KOPT-K1 (cell line): ENCODE results near the gene NTPCR.

Source experiments
- H3K27ac ChIP-seq: fragments of 200-600 bp; sonication (generic); 2 replicates; pipeline ENCODE4 v1.5.1; 2016; ENCODE audit warnings: antibody characterized with exemption, mild to moderate bottlenecking, low read depth, low read length; ENCODE audit not compliant: poor library complexity, severe bottlenecking
- H3K36me3 ChIP-seq: fragments of 200-600 bp; sonication (generic); 2 replicates; pipeline ENCODE4 v1.5.1; 2017; ENCODE audit warnings: antibody characterized with exemption, mild to moderate bottlenecking, low read length, moderate library complexity; ENCODE audit not compliant: insufficient read depth
- H3K9me3 ChIP-seq: fragments of 200-600 bp; sonication (generic); 2 replicates; pipeline ENCODE4 v1.5.1; 2017; ENCODE audit warnings: antibody characterized with exemption, low read length, mild to moderate bottlenecking; ENCODE audit not compliant: insufficient read depth, poor library complexity, severe bottlenecking

NTPCR gene

DNA sequence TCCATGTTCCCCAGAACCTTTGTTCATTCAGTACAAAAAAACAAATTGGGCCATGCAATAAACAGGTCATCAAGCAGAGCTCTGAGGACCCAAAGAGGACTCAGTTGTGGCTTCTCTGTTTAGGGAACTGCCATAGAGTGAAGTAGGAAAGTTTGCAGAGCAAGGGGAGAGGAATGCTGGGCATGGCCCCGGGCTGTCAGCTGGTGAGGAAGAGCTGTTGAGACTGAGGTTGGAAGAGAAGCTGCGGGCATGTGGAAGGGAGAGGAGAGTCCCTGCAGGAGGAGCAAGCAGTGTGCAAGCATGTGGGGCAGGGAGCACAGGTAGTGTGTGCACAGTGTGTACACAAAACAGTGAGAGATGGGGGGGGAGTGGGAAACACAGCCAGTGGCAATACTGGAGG, 71.8 kb downstream of the NTPCR start:
- Histone ChIP-seq H3K27ac (no peak overlapping the region), H3K9me3 (no peaks in the 10 kb centered on the region), H3K36me3 (no peaks in the 10 kb centered on the region)

DNA sequence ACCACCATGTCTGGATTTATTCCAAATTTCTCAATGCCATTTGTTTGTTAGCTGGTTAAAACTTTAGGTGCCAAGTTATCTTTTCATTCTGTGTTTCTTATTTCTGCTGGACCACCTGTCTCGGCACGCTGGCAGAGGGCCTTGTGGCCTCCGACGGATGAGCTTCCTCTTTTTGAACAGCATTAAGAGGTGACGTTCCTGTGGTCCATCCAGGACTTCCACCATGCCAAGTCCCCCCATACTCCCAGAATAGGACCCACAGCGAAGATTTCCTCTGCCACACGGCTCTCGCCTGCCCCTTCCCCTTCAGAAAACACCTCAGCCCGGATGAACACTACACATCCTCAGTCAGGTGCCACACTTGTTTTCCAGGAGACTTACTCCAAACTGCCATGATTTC, 73.8 kb downstream of the NTPCR start:
- no peaks in the 10 kb centered on the region for H3K36me3 ChIP-seq
- H3K27ac ChIP-seq: no peak overlapping the region
- H3K9me3 ChIP-seq: no peaks in the 10 kb centered on the region

DNA sequence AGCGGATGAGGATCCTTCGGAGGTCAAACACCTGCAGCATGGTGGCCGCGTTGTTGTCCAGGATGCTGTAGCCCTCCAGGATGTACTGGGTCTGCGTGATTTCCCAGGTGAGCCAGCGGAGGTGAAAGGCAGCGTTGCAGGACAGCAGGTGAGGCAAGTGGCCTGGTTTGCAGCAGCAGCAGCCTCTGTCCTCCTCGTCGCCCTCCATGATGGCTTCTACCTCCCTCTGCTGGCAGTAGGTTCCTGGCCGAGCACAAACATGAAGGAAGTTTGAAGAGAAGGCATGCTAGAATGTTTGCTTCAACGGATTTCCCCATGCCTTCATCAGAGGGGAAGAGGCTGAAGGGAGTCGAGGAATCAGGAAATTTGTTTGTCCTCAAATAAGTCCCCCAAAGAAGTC, 74.7 kb downstream of the NTPCR start:
- H3K9me3 ChIP-seq: no peaks in the 10 kb centered on the region
- no peak overlapping the region for H3K27ac ChIP-seq
- no peaks in the 10 kb centered on the region for H3K36me3 ChIP-seq

DNA sequence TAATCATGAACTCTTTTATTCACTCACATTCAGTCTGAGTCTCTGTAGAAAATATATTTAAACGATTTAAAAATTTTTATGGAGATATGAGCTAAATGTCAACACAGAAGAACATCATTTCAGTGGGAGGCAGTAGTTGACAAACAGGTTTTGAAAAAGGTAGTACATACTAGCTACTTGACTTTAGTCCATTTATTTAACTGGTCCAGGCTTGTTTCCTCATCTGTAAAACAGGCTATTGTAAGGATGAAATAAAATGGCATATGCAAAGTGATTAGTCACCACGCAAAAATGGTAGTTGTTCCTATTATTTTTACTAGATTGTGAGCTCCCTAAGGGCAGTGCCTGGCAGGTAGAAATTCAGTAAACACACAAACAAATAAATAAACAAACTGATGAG, 75.2 kb downstream of the NTPCR start:
- no peak overlapping the region for H3K27ac ChIP-seq
- no peaks in the 10 kb centered on the region for H3K9me3 ChIP-seq
- H3K36me3 ChIP-seq: no peaks in the 10 kb centered on the region

DNA sequence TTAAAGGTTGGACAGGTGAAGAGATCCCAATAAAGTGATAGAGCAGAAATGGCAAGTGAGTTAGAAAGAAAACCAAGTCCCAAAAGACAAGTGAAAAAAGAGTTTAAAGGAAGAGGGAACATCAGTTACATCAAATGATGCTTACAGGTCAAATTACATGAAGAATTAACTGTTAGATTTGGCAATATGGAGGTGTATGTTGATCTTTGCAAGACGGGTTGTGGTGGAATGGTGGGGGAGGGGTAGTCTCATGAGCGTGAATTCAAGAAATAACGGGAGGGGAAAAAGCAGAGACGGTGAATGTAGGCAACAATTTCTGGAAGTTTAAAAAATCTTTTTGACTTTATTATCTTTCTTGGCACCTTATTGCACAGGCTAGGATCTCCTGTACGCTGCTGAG, 76.6 kb downstream of the NTPCR start:
- Histone ChIP-seq H3K9me3 (no peaks in the 10 kb centered on the region), H3K36me3 (no peaks in the 10 kb centered on the region), H3K27ac (no peak overlapping the region)

DNA sequence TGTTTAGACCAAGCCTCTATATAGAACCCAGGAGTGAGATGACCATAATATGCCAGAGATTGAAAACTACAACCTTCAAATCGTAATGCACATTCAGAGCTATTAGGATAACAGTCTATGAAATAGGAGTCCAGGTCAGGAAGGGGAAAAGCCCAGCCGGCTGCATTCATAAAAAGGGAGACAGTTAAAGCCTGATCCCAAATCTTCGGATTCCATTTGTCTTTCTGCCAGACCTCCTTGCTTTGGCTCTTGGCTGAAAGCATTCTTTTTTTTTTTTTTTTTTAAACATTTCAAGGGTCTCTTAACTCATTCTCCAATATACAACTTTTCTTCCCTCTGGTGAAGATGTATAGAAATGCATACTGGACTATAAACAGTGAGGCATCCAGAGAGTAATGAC, 81.1 kb downstream of the NTPCR start:
- no peaks in the 10 kb centered on the region for H3K36me3 ChIP-seq

DNA sequence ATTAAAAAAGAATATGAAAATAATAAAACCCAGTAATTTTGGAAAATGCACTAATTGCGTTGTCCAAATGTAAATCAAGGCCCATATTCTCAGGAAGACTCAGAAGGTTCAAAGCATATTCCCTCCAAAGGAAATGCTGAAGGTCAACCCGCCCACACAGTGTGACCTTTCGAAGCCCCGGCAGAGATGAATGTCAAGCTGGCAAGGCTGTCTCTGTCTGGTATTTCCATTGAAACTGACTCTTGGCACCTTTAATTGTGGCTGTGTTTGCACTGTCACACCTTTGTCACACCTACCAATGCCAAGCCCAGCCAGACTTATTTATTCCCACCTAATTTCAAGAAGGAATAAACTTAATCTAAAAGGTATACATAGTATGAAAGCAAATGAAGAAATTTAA, 82.5 kb downstream of the NTPCR start:
- H3K36me3 ChIP-seq: no peaks in the 10 kb centered on the region
- no peak overlapping the region for H3K27ac ChIP-seq
- H3K9me3 ChIP-seq: no peaks in the 10 kb centered on the region

More for the DNA sequence above, 81.1 kb downstream of the NTPCR start:
- no peaks in the 10 kb centered on the region for H3K9me3 ChIP-seq
- H3K27ac ChIP-seq: no peak overlapping the region

DNA sequence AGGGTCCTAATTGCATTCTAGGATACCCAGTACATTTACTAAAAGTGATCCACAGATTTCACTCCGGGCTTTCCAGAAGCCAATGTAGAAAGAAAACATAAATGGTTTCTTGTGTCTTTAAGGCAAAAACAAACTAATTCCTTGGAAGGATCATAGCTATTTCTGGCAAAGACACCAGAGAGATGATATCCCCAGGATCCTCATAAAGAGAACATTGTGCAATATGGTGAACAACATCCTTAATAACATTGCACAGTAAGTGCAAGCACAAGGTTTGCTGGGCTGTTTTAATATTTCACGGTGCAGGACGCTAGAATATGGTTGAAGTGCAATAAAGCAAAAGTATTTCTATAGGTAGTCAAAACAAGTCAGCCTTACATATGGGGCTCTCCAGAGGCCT, 83.0 kb downstream of the NTPCR start:
- no peaks in the 10 kb centered on the region for H3K9me3 ChIP-seq
- no peaks in the 10 kb centered on the region for H3K36me3 ChIP-seq
- no peak overlapping the region for H3K27ac ChIP-seq
